Kidney (tissue), 14 donors: ENCODE data around the gene RAP1GAP2. TPM values are rescaled to one million over a fixed set of nuclear protein-coding genes. Genes with fewer than 3 reads are reported as not detected.

Source experiments
- DNase-seq, 5 donors: peaks; one replicate each; pipeline ENCODE4 v3.0.0-alpha.2; 2013 to 2020
- FAIRE-seq: peaks from 2 replicates; lab custom pipeline; 2012; peaks lifted over from hg19 to GRCh38; lab: Jason Lieb, UNC
- H3K27ac ChIP-seq, 2 donors: one replicate each; pipeline ENCODE4 v1.7.0; 2013; ENCODE audit warnings: low read depth in 2 of 2, low read length in 2 of 2, inconsistent platforms in 1 of 2
- H3K27me3 ChIP-seq: one replicate; pipeline ENCODE4 v1.7.1; 2013; ENCODE audit warnings: low read length, inconsistent platforms; ENCODE audit not compliant: control insufficient read depth, insufficient read depth
- H3K36me3 ChIP-seq, 3 donors: one replicate each; pipeline versions ENCODE4 v1.7.0 to v1.7.1; 2013; ENCODE audit warnings: low read length in 3 of 3, control low read depth in 1 of 3, inconsistent platforms in 1 of 3; ENCODE audit not compliant: insufficient read depth in 3 of 3, control insufficient read depth in 2 of 3
- H3K4me1 ChIP-seq, 3 donors: one replicate each; pipeline versions ENCODE4 v1.7.0 to v1.7.1; 2013; ENCODE audit warnings: low read length in 3 of 3, inconsistent platforms in 1 of 3, low read depth in 1 of 3; ENCODE audit not compliant: control insufficient read depth in 2 of 3, insufficient read depth in 2 of 3
- H3K4me3 ChIP-seq, 3 donors: one replicate each; pipeline versions ENCODE4 v1.7.0 to v1.8.1; 2013; ENCODE audit warnings: low read length in 3 of 3, control low read depth in 1 of 3, inconsistent platforms in 1 of 3
- H3K9ac ChIP-seq, 3 donors: one replicate each; pipeline versions ENCODE4 v1.7.0 to v1.7.1; 2013; ENCODE audit warnings: low read length in 3 of 3, control low read depth in 1 of 3, inconsistent platforms in 1 of 3
- H3K9me3 ChIP-seq, 3 donors: one replicate each; pipeline versions ENCODE4 v1.7.0 to v1.7.1; 2013; ENCODE audit warnings: low read length in 3 of 3, control low read depth in 1 of 3, inconsistent platforms in 1 of 3; ENCODE audit not compliant: control insufficient read depth in 2 of 3, insufficient read depth in 1 of 3
- CTCF ChIP-seq: IDR thresholded peaks from 3 replicates; pipeline ENCODE4 v1.5.1; 2012; ENCODE audit warnings: mild to moderate bottlenecking, moderate library complexity, borderline replicate concordance; ENCODE audit not compliant: insufficient read depth; ENCODE audit errors: extremely low read depth
- intact Hi-C: fragments of 100-400 bp; cut with DNase I; formaldehyde crosslinking; loops from one replicate; pipeline ENCODE4 v1.11.1; 2022
- polyA plus RNA-seq: library from polyadenylated mRNA; stranded (reverse); fragments of 350-450 nt; fragmentation: Illumina TruSeq; extraction: RNeasy Lipid Tissue Mini Kit (QIAGEN cat#74804); gene quantifications from one replicate; pipeline ENCODE4 v1.2.3, GENCODE V29; 2014; ENCODE audit warnings: low read depth, low replicate concordance; ENCODE audit not compliant: insufficient read depth
- total RNA-seq: library from RNA; stranded (reverse); fragmentation: NEBNext Ultra II Directional; extraction: Animal tissue kit (Norgen Biotek cat#: 25700); gene quantifications from one replicate; pipeline ENCODE4 v1.2.1, GENCODE V29; 2021
- donor health status: control.
- donor health status: control.
- donor health status: control.
- donor health status: control.
- donor health status: control.
- donor health status: DM: yes; HTN: yes; CAD: no.
- donor health status: Normal renal cell carcinoma (clear cell type).

RAP1GAP2 gene
- total and polyA plus RNA-seq, 2 donors from 2014 or later, result 6.8 to 46.2 TPM

- H3K27me3 ChIP-seq, result no peaks in the 10 kb centered on the region
- TF ChIP-seq CTCF, result no peak
- peaks cover 0 to 7% (median 2%) of the 10 kb centered on the region in 3 donors for H3K9me3 ChIP-seq
- peaks cover 0 to 3% (median 0%) of the 10 kb centered on the region in 3 donors for H3K36me3 ChIP-seq
- H3K4me3 ChIP-seq, result no peak overlapping the region
- intact Hi-C loops, result no loop called here
- DNase-seq, result peak in 2 of 5 donors; percentile 21 to 62
- no peak overlapping the region for H3K27ac ChIP-seq
- H3K9ac ChIP-seq, result no peak overlapping the region
- FAIRE-seq, result no peak
- H3K4me1 ChIP-seq, result no peaks in the 10 kb centered on the region
Observed at GRCh38 chr17:3025421-3026124, 229.3 kb downstream of the RAP1GAP2 start.

GRCh38 chr17:3026125-3026855 is 230.1 kb downstream of the RAP1GAP2 start:
- FAIRE-seq, result no peak

GRCh38 chr17:3026856-3027751 is 230.9 kb downstream of the RAP1GAP2 start:
- Histone ChIP-seq H3K36me3 (no peaks in the 10 kb centered on the region), H3K9ac (no peak overlapping the region), H3K27ac (no peak overlapping the region), H3K4me3 (no peak overlapping the region), H3K4me1 (no peaks in the 10 kb centered on the region), H3K27me3 (no peaks in the 10 kb centered on the region), H3K9me3 (peaks cover 0 to 7% (median 2%) of the 10 kb centered on the region in 3 donors)
- intact Hi-C loops, result no loop called here
- TF ChIP-seq CTCF, result no peak
- FAIRE-seq (no peak), DNase-seq (peak in 2 of 5 donors; percentile 22 to 67)

More at GRCh38 chr17:3026125-3026855, 230.1 kb downstream of the RAP1GAP2 start:
- no peaks in the 10 kb centered on the region for H3K27me3 ChIP-seq
- intact Hi-C loops, result no loop called here
- peaks cover 0 to 3% (median 0%) of the 10 kb centered on the region in 3 donors for H3K36me3 ChIP-seq
- H3K4me3 ChIP-seq, result no peak overlapping the region
- TF ChIP-seq CTCF, result no peak
- no peaks in the 10 kb centered on the region for H3K4me1 ChIP-seq
- peak in 2 of 5 donors; percentile 24 to 44 for DNase-seq
- H3K9ac ChIP-seq, result no peak overlapping the region
- no peak overlapping the region for H3K27ac ChIP-seq
- H3K9me3 ChIP-seq, result peaks cover 0 to 7% (median 2%) of the 10 kb centered on the region in 3 donors
